Smooth muscle cell (in vitro differentiated cells): ENCODE results near the gene SCAMP1. TPM values are rescaled to one million over a fixed set of nuclear protein-coding genes. Genes with fewer than 3 reads are reported as not detected.

Experiments
- DNase-seq: peaks from one replicate; lab custom pipeline; 2025; ENCODE audit not compliant: unreplicated experiment; lab: John Stamatoyannopoulos, UW
- H2AFZ ChIP-seq: fragments of 200-600 bp; sonication (generic); 2 replicates; pipeline ENCODE4 v1.6.0; 2016; ENCODE audit warnings: antibody characterized with exemption, low read depth, mild to moderate bottlenecking
- H3F3A ChIP-seq: fragments of 200-600 bp; sonication (generic); 2 replicates; pipeline ENCODE4 v1.6.0; 2017; ENCODE audit warnings: antibody characterized with exemption, low read depth
- H3K27ac ChIP-seq: fragments of 200-600 bp; sonication (generic); 2 replicates; pipeline ENCODE4 v1.5.1; 2016; ENCODE audit warnings: low read depth, mild to moderate bottlenecking
- H3K27me3 ChIP-seq: fragments of 200-600 bp; sonication (generic); 2 replicates; pipeline ENCODE4 v1.6.1; 2016; ENCODE audit warnings: low read depth, mild to moderate bottlenecking
- H3K36me3 ChIP-seq: fragments of 200-600 bp; sonication (generic); 2 replicates; pipeline ENCODE4 v1.5.1; 2016; ENCODE audit warnings: low read depth
- H3K4me1 ChIP-seq: fragments of 200-600 bp; sonication (generic); 2 replicates; pipeline ENCODE4 v1.5.1; 2016; ENCODE audit warnings: low read depth
- H3K4me2 ChIP-seq: fragments of 200-600 bp; sonication (generic); 2 replicates; pipeline ENCODE4 v1.6.0; 2016; ENCODE audit warnings: mild to moderate bottlenecking
- H3K4me3 ChIP-seq: fragments of 200-600 bp; sonication (generic); 2 replicates; pipeline ENCODE4 v1.5.1; 2016; ENCODE audit warnings: mild to moderate bottlenecking
- H3K79me2 ChIP-seq: fragments of 200-600 bp; sonication (generic); 2 replicates; pipeline ENCODE4 v1.6.0; 2016; ENCODE audit warnings: low read depth, mild to moderate bottlenecking
- H3K9ac ChIP-seq: fragments of 200-600 bp; sonication (generic); 2 replicates; pipeline ENCODE4 v1.6.0; 2016; ENCODE audit warnings: low read depth
- H3K9me3 ChIP-seq: fragments of 200-600 bp; sonication (generic); replicated peaks from 2 replicates; pipeline ENCODE4 v1.5.1; 2016; ENCODE audit warnings: low read depth
- H4K20me1 ChIP-seq: fragments of 200-600 bp; sonication (generic); 2 replicates; pipeline ENCODE4 v1.6.0; 2016; ENCODE audit warnings: low read depth
- CTCF ChIP-seq: fragments of 200-600 bp; sonication (generic); IDR thresholded peaks from 2 replicates; pipeline ENCODE4 v1.5.1; 2017; ENCODE audit warnings: borderline replicate concordance, mild to moderate bottlenecking, antibody characterized with exemption; ENCODE audit not compliant: insufficient read depth, poor library complexity, severe bottlenecking
- whole genome bisulfite sequencing: methylation state at CpG from one replicate; pipeline ENCODE4 v1.1.7; 2016; ENCODE audit warnings: low lambda C conversion rate; 5-methylcytosine and 5-hydroxymethylcytosine counted together
- polyA plus RNA-seq: library from polyadenylated mRNA; unstranded; fragments of >200 nt; fragmentation: Nextera tagmentation; extraction: Ambion mirVana; gene quantifications from 2 replicates; pipeline ENCODE4 v1.2.1, GENCODE V29; 2016
- total RNA-seq: library from RNA; depleted of rRNA; stranded (reverse); fragments of >200 nt; gene quantifications from 2 replicates; pipeline ENCODE4 v1.2.3, GENCODE V29; 2014

Gene SCAMP1
- total and polyA plus RNA-seq, 2 experiments from 2014 or later: 21.0 to 45.6 TPM

- Histone ChIP-seq H2AFZ (no peak overlapping the region), H3K9ac (no peak overlapping the region), H3K27ac (no peak overlapping the region), H3K4me2 (no peak overlapping the region), H3K36me3 (peaks cover 5% of the 10 kb centered on the region), H3K27me3 (no peaks in the 10 kb centered on the region), H3K9me3 (no peaks in the 10 kb centered on the region), H3F3A (no peaks in the 10 kb centered on the region), H3K4me1 (peaks cover 2% of the 10 kb centered on the region), H3K79me2 (peaks cover 23% of the 10 kb centered on the region), H3K4me3 (no peak overlapping the region), H4K20me1 (peaks cover 28% of the 10 kb centered on the region)
- TF ChIP-seq CTCF: no peak
- no peak for DNase-seq
Measured at GRCh38 chr5:78411586-78411985, 51.2 kb downstream of the SCAMP1 start.

GRCh38 chr5:78416677-78417425 is 56.4 kb downstream of the SCAMP1 start:
- Histone ChIP-seq H3K27me3 (no peaks in the 10 kb centered on the region), H2AFZ (no peak overlapping the region), H4K20me1 (peaks cover 11% of the 10 kb centered on the region), H3K36me3 (peaks cover 10% of the 10 kb centered on the region), H3F3A (no peaks in the 10 kb centered on the region), H3K4me2 (no peak overlapping the region), H3K79me2 (peaks cover 8% of the 10 kb centered on the region), H3K4me1 (no peaks in the 10 kb centered on the region), H3K9ac (no peak overlapping the region), H3K27ac (no peak overlapping the region), H3K4me3 (no peak overlapping the region), H3K9me3 (no peaks in the 10 kb centered on the region)
- no peak for TF ChIP-seq CTCF
- no peak for DNase-seq
- 68% methylated on average over 1 of the region's 1 CpG for WGBS

DNA sequence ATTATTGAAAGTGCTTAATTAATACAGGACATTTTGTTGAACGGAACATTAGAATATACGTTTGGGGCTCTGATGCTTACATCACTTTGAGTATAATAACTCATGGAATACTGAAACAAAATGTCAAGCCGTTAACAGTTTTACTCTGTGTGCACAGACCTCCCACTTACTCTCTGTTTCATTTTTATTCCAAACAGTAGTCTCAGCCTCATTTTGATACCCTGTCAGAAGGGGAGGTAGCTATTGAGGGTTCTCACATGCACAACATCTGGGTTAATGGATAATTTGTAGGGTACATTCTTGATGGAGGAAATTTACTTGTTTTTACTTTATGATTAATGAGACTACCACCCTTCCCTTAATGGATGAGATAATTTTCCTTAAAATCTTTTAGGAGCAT is 59.0 kb downstream of the SCAMP1 start:
- Histone ChIP-seq H3K27me3 (no peaks in the 10 kb centered on the region), H3K4me2 (no peak overlapping the region), H3K36me3 (peaks cover 10% of the 10 kb centered on the region), H4K20me1 (no peaks in the 10 kb centered on the region), H3K9me3 (no peaks in the 10 kb centered on the region), H3K79me2 (no peaks in the 10 kb centered on the region), H3K9ac (no peak overlapping the region), H3K4me3 (no peak overlapping the region), H3K27ac (no peak overlapping the region), H3F3A (no peaks in the 10 kb centered on the region), H2AFZ (no peak overlapping the region), H3K4me1 (no peaks in the 10 kb centered on the region)
- no peak for TF ChIP-seq CTCF
- 95% methylated on average over 3 of the region's 3 CpGs for WGBS
- DNase-seq: no peak

DNA sequence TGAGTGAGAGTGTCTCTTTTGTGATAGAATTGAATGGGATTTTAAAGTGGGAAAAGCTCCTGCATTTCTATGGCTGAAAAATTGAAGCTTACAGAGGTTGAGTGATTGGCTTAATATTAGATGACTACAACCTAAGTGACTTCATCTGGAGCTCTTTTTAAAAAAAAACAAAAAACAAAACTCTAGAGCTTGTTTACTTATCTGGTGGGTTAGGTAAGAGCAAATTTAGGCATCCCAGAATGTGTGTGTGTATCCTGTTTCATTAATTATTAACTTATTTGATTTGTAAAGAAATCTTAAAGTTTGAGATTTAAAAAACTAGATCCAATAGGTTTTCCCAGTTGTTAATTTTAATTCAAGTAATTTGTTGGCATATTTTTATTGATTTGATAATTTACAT is 60.1 kb downstream of the SCAMP1 start:
- no peak for DNase-seq
- Histone ChIP-seq H3K36me3 (peaks cover 10% of the 10 kb centered on the region), H3K4me2 (no peak overlapping the region), H3K4me1 (no peaks in the 10 kb centered on the region), H3K79me2 (no peaks in the 10 kb centered on the region), H4K20me1 (no peaks in the 10 kb centered on the region), H2AFZ (no peak overlapping the region), H3F3A (no peaks in the 10 kb centered on the region), H3K27me3 (no peaks in the 10 kb centered on the region), H3K9ac (no peak overlapping the region), H3K4me3 (no peak overlapping the region), H3K27ac (no peak overlapping the region), H3K9me3 (no peaks in the 10 kb centered on the region)
- no peak for TF ChIP-seq CTCF
